Caco-2 (cell line): Measurements from ENCODE around the gene WEE1. TPM values are rescaled to one million over a fixed set of nuclear protein-coding genes. Genes with fewer than 3 reads are reported as not detected.

Source experiments
- BruUV-seq: library from RNA; stranded (reverse); fragments of 400-500 nt; replicated peaks from 2 replicates; lab custom pipeline; 2021; lab: Mats Ljungman, UMichigan
- CTCF ChIA-PET: fragments of 300-600 bp; sonication (Branson Sonifier 250); formaldehyde crosslinking; loops from one replicate; lab custom pipeline; 2022; ENCODE audit warnings: antibody characterized with exemption; lab: Charles Lee
- POLR2A ChIA-PET: fragments of 300-600 bp; sonication (Branson Sonifier 250); formaldehyde crosslinking; loops from one replicate; lab custom pipeline; 2022; ENCODE audit warnings: antibody characterized with exemption; lab: Charles Lee
- DNase-seq, 2 experiments: peaks; one replicate each; pipeline versions ENCODE4 v3.0.0 to v3.0.0-alpha.2; 2020 to 2022
- H3K27me3 ChIP-seq: replicated peaks from 2 replicates; pipeline ENCODE4 v1.6.0; 2011; ENCODE audit warnings: low read length; ENCODE audit not compliant: control insufficient read depth, insufficient read depth
- H3K36me3 ChIP-seq: 2 replicates; pipeline ENCODE4 v1.5.1; 2011; ENCODE audit warnings: low read length; ENCODE audit not compliant: control insufficient read depth, insufficient read depth
- H3K4me1 ChIP-seq: fragments of 250-450 bp; sonication (Bioruptor Pico); 2 replicates; pipeline ENCODE4 v1.5.1; 2020; ENCODE audit warnings: mild to moderate bottlenecking
- H3K4me3 ChIP-seq: 2 replicates; pipeline ENCODE4 v1.5.1; 2011; ENCODE audit warnings: low read depth, mild to moderate bottlenecking, control low read depth, low read length
- H3K9me3 ChIP-seq: fragments of 250-450 bp; sonication (Bioruptor Pico); 2 replicates; pipeline ENCODE4 v1.5.1; 2020; ENCODE audit warnings: mild to moderate bottlenecking, moderate library complexity
- H3K27ac Mint-ChIP-seq: one replicate; pipeline ENCODE4 v1.8.0; 2022; ENCODE audit warnings: mixed read lengths; ENCODE audit not compliant: unreplicated experiment
- H3K27me3 Mint-ChIP-seq: one replicate; pipeline ENCODE4 v1.8.0; 2022; ENCODE audit warnings: mixed read lengths; ENCODE audit not compliant: insufficient read depth, unreplicated experiment
- H3K36me3 Mint-ChIP-seq: one replicate; pipeline ENCODE4 v1.8.0; 2022; ENCODE audit warnings: mild to moderate bottlenecking, mixed read lengths; ENCODE audit not compliant: insufficient read depth, unreplicated experiment
- H3K4me1 Mint-ChIP-seq: one replicate; pipeline ENCODE4 v1.8.0; 2022; ENCODE audit warnings: low read depth, mixed read lengths; ENCODE audit not compliant: unreplicated experiment
- H3K4me3 Mint-ChIP-seq: one replicate; pipeline ENCODE4 v1.8.0; 2022; ENCODE audit warnings: mild to moderate bottlenecking, moderate library complexity, mixed read lengths; ENCODE audit not compliant: unreplicated experiment
- H3K9me3 Mint-ChIP-seq: one replicate; pipeline ENCODE4 v1.8.0; 2022; ENCODE audit warnings: mixed read lengths; ENCODE audit not compliant: unreplicated experiment
- intact Hi-C: fragments of 100-400 bp; cut with micrococcal nuclease; formaldehyde crosslinking; loops from one replicate; pipeline ENCODE4 v1.10.0; 2022; ENCODE audit not compliant: unreplicated experiment
- total RNA-seq: library from RNA; stranded (reverse); gene quantifications from 2 replicates; pipeline ENCODE4 v1.2.3, GENCODE V29; 2022
- TF ChIP-seq, protein P1 (sequence below), 2 experiments: fragments of 200-600 bp in 1 of 2; IDR thresholded peaks; 1 replicate in 1 of 2; 2 replicates in 1 of 2; pipeline versions ENCODE4 v1.5.1 to v1.8.0; 2011 to 2022; ENCODE audit warnings: antibody characterized with exemption in 1 of 2, control low read depth in 1 of 2, inconsistent platforms in 1 of 2, low read depth in 1 of 2, low read length in 1 of 2, mild to moderate bottlenecking in 1 of 2, moderate library complexity in 1 of 2; ENCODE audit not compliant: insufficient read depth in 1 of 2, severe bottlenecking in 1 of 2, unreplicated experiment in 1 of 2

The WEE1 gene
- total RNA-seq, 1 experiment from 2014 or later, result 108 TPM

GRCh38 chr11:9575260-9576240, 2.1 kb downstream of the WEE1 start:
- peaks cover 25% of the 10 kb centered on the region for H3K4me1 Mint-ChIP-seq
- Histone ChIP-seq H3K4me3 (peak overlapping the region; percentile 87), H3K9me3 (no peaks in the 10 kb centered on the region), H3K4me1 (peaks cover 26% of the 10 kb centered on the region), H3K36me3 (peaks cover 2% of the 10 kb centered on the region; the same call in 1 of the 2 replicates), H3K27me3 (no peaks in the 10 kb centered on the region)
- H3K27me3 Mint-ChIP-seq, result no peaks in the 10 kb centered on the region
- POLR2A ChIA-PET, result interaction anchor here (0.7 to 1.8 kb wide), 5 partner anchors 10 to 518 kb away, joined by 3 to 6 read pairs (median 3); partner anchors contain the start of gene ZNF143
- peaks cover 75% of the 10 kb centered on the region for H3K36me3 Mint-ChIP-seq
- CTCF ChIA-PET, result interaction anchor here (0.6 to 1.0 kb wide), 3 partner anchors 14 to 729 kb away, joined by 3 read pairs; partner anchors contain the start of gene ADM
- peak; percentile 83 to 87 for DNase-seq
- peak overlapping the region; percentile 96 for H3K27ac Mint-ChIP-seq
- peak overlapping the region; percentile 94 for H3K4me3 Mint-ChIP-seq
- no peaks in the 10 kb centered on the region for H3K9me3 Mint-ChIP-seq
- TF ChIP-seq, protein P1, sequence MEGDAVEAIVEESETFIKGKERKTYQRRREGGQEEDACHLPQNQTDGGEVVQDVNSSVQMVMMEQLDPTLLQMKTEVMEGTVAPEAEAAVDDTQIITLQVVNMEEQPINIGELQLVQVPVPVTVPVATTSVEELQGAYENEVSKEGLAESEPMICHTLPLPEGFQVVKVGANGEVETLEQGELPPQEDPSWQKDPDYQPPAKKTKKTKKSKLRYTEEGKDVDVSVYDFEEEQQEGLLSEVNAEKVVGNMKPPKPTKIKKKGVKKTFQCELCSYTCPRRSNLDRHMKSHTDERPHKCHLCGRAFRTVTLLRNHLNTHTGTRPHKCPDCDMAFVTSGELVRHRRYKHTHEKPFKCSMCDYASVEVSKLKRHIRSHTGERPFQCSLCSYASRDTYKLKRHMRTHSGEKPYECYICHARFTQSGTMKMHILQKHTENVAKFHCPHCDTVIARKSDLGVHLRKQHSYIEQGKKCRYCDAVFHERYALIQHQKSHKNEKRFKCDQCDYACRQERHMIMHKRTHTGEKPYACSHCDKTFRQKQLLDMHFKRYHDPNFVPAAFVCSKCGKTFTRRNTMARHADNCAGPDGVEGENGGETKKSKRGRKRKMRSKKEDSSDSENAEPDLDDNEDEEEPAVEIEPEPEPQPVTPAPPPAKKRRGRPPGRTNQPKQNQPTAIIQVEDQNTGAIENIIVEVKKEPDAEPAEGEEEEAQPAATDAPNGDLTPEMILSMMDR (IDR thresholded peaks at IDR 0.05; ENCODE audit: insufficient read depth in 1 of 2, low read depth in 1 of 2, low read length in 1 of 2, severe bottlenecking in 1 of 2, unreplicated experiment in 1 of 2), result no peak
- BruUV-seq, result TSS peak; percentile 30
- intact Hi-C loops, result no loop called here

DNA sequence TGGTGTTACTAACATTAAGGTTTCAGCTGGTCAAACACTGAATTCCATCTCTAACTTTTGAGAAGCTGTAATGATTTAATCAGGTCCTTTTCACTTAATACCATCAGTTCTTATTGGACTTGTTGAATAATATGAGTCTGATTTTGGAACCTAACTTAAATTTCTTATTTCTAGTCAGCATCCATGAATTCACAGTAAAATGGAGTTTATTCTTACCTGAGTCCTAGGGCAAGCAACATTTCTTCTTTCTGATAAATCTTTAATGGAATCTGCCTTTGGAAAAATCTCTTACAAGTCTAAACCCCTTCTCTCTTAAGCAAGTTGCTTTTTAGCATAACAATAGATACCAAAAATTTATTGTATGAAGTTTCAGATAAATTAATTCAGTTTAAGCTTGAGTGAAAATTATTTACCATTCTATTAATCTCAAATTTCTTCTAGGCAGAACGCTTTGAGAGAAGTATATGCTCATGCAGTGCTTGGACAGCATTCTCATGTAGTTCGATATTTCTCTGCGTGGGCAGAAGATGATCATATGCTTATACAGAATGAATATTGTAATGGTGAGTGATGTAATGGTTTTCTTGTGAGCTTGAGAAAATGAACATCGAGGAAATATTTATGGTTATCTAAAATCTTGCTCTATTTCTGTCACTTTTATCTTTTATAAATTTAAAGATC, 3.4 kb downstream of the WEE1 start:
- no peaks in the 10 kb centered on the region for H3K9me3 ChIP-seq
- H3K9me3 Mint-ChIP-seq, result no peaks in the 10 kb centered on the region
- H3K27me3 ChIP-seq, result no peaks in the 10 kb centered on the region

More for the DNA sequence above, 3.4 kb downstream of the WEE1 start:
- Mint-ChIP-seq H3K36me3 (peaks cover 88% of the 10 kb centered on the region), H3K27ac (no peak overlapping the region), H3K4me3 (peak overlapping the region; percentile 94), H3K27me3 (no peaks in the 10 kb centered on the region), H3K4me1 (peaks cover 21% of the 10 kb centered on the region)
- CTCF ChIA-PET, result interaction anchor here (0.6 to 1.3 kb wide), 2 partner anchors 36 to 318 kb away, joined by 3 to 5 read pairs; no protein-coding TSS in a partner anchor
- no TSS peak for BruUV-seq
- intact Hi-C loops, result no loop called here
- DNase-seq, result no peak
- POLR2A ChIA-PET, result interaction anchor here (0.7 to 1.8 kb wide), 3 partner anchors 11 to 517 kb away, joined by 3 to 6 read pairs (median 4); partner anchors contain the start of gene ZNF143
- H3K4me1 ChIP-seq, result peaks cover 14% of the 10 kb centered on the region
- H3K36me3 ChIP-seq, result peaks cover 5% of the 10 kb centered on the region; the same call in 1 of the 2 replicates
- TF ChIP-seq, protein P1 (IDR thresholded peaks at IDR 0.05; ENCODE audit: insufficient read depth in 1 of 2, low read depth in 1 of 2, low read length in 1 of 2, severe bottlenecking in 1 of 2, unreplicated experiment in 1 of 2), result no peak
- H3K4me3 ChIP-seq, result no peak overlapping the region; the same call in 1 of the 2 replicates
